ENCODE data around the gene PPP1R9B.

- TF ChIP-seq POLR2AphosphoS5 (IDR thresholded peaks at IDR 0.05; ENCODE audit: borderline replicate concordance, low read depth, low read length): no peak
- no peak for TF ChIP-seq EZH2 (IDR thresholded peaks at IDR 0.05)
- no peak for TF ChIP-seq FOXP2 (optimal IDR thresholded peaks at IDR 0.05; ENCODE audit: control extremely low read depth, extremely low read length, insufficient read depth)
Observed at GRCh38 chr17:50168319-50168718, 17.8 kb upstream of the PPP1R9B start.
